Activated CD8-positive, alpha-beta memory T cell treated with anti-CD3 and anti-CD28 coated beads, Interleukin-2, amount 50 U/mL, for 4 hours (primary cell): Measurements from ENCODE around the gene ITGB5.
A peak's percentile ranks its signal among the peaks of the same experiment; 100 is the strongest.

ENCODE experiments used
- DNase-seq: peaks from one replicate; pipeline ENCODE4 v3.0.0-alpha.2; 2020

Gene ITGB5

DNA sequence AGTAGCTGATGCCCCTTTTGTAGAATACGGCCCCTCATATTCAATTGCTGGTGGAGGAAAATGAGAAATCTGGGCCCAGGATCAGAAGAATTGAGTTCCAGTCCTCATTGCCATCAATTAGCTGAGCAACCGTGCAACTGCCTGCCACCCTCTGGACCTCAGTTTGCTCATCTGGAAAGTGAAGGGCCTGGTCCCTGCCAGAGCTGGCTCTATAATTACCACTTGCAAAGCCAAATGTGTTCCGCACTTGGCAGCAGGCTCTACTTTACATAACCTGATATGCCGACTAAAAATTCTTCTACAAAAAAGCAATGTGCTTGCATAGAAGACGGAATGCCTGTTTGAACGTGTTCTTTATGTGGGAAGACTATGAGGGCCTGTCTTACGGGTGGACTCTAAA lies 8.6 kb upstream of the ITGB5 start:
- no peak for DNase-seq

DNA sequence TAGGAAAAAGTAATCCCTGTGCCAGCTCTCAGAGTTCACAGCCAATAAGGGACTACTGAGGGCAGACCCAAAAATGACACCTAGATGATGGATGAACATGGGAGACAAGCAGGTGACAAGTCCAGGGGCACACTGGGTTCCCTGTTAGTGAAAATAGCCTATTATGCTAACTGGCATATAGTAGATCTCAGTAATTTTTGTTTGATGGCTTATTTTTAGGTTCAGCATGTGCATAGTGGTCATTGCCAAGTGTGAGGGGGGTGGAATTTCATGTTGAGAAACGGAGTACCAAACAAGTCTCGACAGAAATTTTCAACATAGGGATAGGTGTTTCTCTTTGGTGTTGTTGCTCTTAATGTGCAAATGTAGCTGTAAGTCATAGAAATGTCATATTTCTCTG lies 6.4 kb upstream of the ITGB5 start:
- no peak for DNase-seq

DNA sequence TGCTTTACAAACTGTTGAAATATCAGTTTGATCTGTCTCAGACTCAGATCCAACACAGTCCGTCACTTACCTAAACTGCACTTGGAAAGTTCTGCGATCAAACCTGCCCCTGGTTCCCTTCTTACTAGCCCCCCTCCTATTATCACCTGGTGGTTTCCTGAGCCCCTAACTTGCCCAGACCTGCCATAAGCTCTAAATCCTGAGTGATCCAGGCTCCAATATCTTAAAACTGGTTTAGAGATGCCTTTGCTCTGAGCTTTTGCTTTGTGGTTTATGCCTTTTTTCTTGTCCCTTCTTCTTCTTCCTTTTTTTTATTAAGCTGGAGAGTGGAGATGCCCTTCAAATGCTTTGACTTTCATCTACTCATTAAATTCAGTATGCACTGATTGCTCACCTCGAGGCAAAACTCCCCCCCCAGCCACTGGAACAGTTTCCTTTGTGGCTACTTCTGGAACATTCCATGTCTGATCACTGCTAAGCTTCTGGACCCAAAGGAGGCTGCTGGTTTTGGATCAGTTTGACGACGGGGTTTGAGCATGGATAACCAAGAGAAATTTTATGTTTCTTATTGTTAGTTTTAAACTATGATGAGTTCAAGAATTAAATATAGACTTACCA lies 3.5 kb upstream of the ITGB5 start:
- DNase-seq: no peak

DNA sequence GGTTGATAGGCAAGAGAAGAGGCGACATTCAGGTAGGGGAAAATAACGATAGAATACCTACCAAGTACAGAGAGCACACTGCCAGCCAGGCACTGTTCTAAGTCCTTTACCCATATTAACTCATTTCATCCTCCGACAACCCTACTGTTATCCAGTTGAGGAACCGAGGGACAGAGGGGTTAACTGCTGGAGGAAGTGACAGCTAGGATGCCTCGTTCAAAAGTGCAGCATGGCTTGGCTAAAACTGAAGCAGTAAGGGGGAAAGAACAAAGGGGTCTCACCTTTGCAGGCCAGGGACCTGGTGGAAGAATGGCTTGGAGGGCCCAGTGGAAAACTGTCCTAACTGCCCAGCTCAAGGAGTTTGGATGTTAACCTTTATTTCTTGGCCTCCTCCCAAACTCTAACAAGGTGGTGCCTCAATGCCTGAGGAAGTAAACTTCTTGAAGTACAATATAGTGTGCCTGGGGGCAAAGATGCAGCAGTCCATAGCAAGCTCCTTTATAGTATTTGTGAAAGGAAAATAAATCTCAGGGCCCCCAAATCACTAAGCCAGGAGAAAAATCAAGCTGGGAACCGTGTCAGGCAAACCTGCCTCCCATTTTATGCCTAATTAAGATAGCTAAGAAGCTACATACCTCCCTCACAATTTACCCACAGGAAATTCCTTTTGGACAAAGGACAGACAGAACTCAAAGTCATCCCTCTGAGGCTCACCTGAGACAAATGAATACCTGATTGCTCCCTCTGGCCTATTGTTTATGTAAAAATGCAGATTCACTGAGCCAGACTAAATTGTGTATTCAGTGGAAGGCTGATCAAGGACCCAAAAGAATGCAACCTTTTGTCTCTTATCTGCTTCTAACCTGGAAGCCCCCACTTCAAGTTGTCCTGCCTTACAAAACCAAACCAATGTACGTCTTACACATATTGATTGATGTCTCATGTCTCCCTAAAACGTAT lies 1.6 kb upstream of the ITGB5 start:
- DNase-seq: no peak

DNA sequence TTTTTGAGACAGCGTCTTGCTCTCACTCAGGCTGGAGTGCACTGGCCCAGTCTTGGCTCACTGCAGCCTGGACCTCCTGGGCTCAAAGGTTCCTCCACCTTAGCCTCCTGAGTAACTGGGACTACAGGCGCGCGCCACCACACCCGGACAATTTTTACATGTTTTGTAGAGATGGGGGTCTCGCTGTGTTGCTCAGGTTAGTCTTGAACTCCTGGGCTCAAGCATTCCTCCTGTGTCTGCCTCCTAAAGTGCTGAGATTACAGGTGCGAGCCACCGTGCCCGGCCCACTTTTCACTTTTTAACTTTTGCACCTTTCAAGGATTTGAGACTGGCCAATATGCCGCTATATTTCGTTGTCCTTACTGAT lies 750 bp upstream of the ITGB5 start:
- no peak for DNase-seq

DNA sequence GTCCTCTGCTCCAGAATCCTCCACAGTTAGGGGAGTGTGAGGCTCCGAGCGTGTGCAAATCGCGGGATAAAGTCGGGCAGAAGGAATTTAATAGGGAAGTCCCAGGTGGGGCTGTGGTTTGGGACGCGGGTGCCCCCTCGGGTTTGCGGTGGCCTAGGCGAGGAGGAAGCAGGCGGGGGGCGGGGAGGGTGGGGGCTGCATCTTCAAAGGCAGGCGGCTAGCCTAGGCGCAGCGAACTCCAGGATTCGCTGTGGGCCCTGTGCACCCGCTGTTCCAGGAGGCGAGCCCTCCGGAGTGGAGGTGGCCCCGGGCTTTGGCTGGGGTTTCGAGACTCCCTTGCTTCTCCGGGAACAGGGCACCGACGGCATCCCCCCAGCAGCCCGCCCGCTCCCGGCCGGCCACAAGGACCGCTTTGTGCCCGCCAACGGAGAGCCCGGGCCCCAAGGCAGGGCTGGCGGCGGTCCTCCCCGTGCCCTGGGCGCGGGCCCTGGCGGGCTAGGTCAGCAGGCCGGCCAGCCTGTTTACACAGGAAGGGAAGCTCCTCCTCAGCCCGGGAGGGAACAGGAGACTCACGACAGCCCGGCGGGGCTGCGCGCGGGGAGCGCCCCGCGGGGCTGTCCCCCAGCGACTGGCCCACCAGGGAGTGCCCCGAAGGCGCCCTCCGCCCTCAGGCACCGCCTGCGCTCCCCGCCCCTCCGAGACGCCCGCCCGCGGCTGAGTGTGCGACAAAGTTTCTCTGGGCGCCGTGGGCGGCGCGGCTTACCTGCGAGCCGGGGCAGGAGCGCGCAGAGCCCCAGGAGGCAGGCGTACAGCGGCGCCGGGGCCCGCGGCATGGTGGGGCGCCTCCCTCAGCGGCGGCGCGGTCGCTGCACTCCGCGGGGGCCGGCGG lies 753 bp downstream of the ITGB5 start:
- peak; percentile 46 for DNase-seq

DNA sequence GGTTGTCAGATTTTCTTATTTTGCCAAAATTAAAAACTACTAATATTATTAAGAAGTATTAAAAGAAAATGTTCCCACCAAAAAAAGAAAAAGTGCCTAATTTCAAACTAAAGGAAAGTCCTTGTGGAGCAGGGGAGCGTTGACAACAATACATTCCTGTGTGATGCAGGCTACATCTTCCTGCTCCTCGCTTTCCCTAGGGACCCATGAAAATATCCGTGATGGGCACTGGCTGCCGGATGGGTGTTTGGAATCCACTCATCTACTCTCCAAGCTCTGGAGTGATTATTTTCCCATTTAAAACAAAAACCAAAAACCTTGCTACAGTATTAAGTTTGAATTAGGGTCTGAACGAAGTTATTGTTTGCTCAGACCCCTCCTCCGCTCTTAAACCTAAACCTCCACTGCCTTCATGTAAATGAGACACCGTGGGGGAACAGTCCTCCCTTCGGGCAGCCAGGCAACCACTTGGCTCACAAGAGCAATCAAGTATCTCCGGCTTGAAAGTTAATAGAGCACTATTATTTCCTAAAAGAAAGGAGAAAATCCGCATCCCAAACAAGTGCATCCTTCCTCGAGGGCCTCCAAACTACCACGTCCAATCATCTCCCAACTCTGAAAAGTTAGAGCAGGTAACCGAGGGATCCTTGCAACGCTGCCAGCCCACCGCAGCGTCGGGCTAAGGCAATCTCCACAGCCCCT lies 1.5 kb downstream of the ITGB5 start:
- DNase-seq: no peak

DNA sequence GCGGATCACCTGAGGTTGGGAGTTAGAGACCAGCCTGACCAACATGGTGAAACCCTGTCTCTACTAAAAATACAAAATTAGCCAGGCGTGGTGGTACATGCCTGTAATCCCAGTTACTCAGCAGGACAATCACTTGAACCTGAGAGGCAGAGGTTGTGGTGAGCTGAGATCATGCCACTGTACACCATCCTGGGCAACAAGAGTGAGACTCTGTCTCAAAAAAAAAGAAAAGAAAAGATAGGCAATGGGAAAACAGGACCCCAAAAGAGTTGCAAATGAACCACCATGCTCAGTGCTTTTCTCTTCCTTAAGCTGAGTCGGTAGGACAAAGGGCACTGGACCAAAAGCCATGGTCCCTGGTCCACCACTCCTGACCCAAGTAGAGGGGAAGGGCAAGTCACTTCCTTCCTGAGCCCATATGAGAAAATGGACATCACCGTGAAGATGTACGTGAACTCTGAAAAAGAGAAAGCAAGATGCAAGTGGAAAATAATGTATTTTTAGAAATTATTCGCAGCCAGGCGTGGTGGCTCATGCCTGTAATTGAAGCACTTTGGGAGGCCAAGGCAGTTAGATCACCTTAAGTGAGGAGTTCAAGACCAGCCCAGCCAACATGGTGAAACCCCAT lies 2.6 kb downstream of the ITGB5 start:
- DNase-seq: no peak

DNA sequence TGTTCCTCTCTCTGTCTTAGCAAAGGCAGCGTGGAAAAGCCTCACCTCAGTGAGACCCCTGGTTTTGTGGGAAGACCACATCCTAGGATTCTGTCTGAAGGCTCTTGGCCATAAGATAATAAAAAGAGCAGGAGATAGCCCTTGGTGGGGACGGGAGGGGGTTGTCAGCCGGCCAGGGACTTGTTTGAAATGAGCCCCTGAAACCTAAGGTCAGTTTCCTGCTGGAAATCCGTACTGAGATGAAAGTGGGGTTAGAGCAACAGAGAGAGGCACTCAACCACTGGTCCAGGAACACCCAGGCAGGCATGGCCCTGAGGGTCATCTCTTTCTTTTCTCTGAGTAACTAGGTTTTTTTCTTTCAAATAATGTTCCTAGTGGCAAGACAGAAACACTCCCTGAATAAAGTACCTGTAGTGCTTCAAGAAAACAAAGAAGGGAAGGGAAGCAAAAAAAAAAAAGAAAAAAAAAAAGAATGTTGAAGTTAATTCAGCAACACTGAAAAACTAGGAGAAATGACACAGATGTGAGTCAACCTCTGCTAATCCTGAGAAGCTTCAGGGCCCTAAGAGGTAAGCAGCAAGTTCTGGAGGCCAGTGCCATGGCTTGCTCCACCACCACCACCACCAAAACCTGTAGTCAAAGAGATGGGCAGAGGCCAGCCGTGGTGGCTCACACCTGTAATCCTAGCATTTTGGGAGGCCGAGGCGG lies 3.2 kb downstream of the ITGB5 start:
- no peak for DNase-seq

DNA sequence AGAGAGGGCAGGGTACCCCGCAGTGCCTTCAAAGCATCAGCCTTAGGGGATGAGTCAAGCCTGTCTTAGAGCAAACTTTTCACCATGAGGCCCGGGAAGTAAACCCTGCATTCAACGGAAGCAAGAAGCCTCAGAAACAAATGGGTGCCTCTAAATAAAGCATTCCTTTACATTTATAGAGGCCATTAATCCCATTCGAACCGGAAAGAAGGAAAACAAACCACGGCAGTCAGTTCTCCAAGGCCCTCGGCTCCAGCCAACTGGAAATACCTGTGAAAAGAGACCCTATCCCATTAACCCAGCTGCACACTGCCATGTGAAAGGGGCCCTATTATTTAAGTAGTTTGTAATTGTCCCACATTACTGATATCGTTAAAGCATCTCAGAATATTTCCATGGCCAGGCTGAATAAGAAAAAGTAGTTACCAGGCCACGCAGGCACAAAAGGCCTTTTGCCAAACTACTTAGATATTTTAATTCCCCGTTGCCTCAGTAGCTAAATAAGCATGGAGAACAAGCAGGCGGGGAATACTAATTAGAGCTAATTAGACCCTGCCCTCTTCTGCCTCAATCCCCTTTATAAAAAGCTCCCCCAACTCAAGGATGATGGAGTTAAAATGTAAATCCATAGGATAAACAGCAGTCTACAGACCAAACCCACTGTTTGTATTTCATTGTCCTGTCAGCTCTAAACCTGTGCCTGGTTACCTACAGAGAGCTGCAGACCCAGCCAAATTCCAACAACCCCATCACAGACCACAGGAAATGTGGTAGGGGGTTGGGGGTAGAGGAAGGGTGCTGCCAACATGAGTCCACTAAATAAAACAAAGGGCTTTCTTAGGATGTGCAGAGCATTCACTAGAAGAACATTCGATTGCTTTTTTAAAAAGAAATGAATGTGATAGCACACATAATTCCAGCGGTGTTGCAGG lies 4.1 kb downstream of the ITGB5 start:
- DNase-seq: no peak

DNA sequence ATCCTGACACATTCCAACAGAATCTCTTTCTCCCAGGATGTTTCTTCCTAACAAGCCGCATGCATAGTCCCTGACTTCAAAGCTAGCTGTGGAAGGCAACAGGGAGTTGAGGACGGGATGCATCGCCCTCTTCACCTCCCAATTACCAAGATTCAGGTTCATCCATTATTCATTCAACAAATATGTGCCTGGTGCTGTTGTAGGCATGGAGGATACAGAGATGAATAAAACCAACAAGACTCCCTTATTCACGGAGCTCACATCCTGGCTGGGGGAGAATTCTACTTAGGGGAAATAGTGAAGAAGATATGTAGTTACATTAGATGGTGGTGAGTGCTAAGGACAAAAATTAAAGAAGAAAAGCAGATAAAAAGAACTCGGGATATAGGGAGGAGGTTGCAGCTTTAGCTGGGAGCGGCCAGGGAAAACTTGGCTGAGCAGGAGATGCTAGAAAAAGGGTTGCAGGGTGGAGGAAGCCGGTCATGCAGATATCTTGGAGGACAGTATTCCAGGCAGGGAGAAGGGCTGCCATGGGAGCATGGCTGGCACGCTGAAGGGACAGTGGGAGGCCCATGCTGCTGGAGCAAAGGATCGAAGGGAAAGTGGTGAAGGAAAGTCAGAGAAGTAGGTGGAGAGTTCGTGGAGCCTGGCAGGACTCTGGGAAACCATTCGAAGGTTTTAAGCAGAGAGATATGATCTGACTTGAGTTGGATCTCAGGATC lies 5.0 kb downstream of the ITGB5 start:
- DNase-seq: no peak

DNA sequence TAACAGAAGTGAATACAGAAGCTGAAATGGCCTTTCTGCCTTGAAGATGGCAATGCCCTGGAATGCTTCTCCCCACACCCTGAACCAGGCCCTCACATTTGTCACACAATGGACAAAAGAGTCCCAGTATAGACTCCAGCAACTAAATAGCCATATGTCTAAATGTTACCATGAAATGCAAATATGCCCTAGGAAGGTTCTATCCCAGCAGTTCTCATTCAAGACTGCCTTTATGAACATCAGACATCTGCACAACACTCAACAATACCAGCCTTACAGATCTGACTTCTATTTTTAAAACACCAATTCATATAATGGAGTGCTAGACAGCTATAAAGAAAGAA lies 7.9 kb downstream of the ITGB5 start:
- no peak for DNase-seq

DNA sequence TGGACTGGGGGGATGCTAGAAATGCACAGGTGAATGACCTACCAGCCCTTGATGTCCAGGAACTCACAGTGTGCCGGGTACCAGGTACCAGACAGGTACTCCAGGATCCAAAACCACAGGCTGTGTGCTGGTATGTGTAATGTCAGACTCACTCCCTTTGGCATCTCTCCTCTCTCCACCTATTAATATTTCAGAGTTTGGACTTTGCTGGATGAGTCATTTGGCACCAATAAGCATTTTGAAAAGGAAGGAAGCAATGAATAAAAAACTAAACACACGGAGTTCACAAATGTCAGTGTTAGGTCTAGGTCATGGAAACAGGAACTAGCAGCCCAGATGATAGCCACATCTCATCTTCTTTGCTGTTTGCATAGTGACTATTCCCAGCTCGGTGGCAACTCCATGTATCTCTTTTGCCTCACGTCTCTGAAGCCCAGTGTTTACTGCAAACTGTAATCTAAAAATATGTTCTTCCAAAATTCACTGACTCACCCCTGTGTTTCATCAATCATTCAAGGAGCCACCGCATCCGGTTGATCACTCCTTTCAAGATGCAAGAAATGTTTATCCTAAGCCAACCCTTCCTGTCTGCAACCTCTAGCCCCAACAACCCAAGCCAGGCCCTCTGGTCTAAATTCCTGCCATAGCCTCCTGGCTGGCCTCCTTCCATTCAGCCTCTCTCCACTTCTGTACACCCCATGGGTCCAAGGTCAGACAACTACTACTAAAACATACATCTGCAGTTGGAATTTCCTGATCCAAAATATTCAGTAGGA lies 8.4 kb downstream of the ITGB5 start:
- DNase-seq: no peak

DNA sequence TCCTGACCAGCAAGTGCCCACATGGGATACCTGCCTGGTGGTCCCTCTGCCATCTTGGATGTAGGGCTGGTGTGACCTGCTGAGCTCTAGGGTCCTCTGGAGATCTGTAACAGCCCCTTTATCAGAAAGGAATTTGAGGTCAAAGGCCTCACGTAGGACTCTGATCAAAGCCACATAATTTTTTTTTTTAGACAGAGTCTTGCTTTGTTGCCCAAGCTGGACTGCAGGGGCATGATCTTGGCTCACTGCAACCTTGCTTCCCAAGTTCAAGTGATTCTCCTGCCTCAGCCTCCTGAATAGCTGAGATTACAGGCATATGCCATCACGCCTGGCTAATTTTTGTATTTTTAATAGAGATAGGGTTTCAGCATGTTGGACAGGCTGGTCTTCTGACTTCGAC lies 9.5 kb downstream of the ITGB5 start:
- DNase-seq: no peak

DNA sequence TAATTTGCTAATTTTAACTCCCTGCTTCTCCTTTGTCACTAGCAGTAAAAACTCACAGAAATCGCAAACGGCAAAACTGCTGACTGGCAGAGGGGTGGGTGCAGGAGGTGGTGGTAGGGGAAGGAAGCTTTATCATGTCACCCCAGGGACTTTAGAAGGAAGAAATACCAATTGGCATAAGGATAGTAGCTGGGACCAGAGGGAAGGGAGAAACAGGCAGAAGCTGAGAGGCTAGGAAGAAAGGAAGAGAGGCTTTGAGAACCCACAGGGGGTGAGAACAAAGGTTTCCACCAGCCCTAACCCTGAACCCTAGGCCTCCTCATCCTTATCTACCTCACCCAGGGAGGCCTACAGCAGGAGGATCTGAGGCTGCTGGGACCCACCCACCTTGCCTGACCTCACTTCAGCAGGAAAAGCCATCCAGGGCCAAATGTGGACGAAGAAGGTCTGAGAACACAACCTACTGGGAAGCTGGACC lies 10.7 kb downstream of the ITGB5 start:
- DNase-seq: no peak

DNA sequence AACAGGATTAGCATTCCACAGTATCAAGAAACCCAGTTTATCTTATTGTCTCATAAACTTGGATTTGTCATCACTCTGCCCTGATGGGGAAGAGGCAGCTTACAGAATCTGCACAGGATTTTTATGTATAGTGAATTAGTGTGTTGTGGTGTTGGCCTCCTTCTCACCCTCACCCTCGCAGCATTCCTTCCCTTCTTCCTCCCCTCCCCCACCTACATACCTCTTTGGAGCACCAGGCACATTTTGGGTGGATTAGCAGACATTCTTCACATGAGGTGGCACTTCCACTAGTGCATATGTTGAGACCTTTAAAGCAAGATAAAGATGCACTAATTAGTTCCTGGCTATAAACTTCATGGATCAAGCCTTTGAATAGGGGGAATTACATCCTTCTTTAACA lies 13.9 kb downstream of the ITGB5 start:
- DNase-seq: no peak

DNA sequence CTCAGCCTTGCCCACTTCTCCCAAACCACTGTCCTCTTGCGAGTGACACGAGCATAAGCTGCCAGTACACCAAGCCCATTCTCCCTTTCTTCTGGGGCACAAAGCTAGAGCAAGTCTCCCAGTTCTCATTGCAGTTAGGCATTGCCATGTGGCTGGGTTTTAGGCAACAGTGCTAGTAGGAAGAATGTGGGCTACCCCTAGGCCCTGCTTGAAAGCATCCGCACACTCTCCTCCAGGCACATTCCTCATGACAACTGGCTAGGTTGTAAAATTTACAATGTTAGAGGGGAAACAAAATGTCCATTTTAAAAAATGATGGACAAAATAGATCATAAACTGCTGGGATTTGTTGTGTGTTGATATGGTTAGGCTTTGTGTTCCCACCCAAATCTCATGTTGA lies 19.7 kb downstream of the ITGB5 start:
- no peak for DNase-seq

DNA sequence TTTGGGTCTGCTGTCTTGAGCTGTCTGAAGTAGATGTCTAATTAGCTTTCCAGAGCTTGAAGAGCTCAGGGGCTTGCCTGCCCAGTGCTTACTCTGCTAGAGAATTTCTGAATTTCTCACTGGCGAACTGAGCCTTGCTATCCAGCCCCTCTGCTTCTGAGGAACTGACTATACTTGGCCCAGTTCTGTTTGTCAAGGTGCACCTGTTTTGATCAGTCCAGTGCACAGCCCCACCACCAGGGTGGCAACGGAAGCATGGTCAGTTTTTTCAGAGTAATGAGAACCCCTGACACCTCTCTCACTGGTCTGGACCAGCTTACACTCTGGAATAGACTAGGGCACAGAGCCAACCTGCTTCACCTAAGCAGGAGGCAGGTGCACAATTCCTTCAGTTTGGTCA lies 25.2 kb downstream of the ITGB5 start:
- no peak for DNase-seq

DNA sequence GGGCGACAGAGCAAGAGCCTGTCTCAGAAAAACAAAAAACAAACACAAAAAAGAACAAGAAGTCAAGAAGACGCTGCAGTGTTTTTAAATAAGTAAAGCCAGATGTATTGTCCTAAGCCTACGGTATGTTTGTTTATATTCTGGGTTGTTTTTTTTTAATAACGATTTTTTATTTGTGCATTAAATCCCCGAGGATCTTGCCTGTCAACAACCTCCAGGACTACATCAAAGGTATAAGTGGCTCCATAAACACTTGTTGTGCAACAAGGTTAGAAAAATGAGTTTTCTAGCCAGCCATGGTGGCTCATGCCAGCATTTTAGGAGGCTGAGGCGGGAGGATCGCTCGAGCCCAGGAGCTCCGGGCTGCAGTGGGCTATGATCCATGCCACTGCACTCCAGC lies 26.1 kb downstream of the ITGB5 start:
- DNase-seq: no peak
